HCT116 (cell line): ENCODE measurements around the gene PGBD2. TPM values are rescaled to one million over a fixed set of nuclear protein-coding genes. Genes with fewer than 3 reads are reported as not detected.

Source experiments
- ATAC-seq: fragments of 200-7000 bp; cut with Tn5 transposase; 2 replicates; pipeline ENCODE4 v1.9.1; 2020; ENCODE audit warnings: mild to moderate bottlenecking, moderate library complexity
- BruUV-seq: library from RNA; stranded (reverse); fragments of 400-500 nt; replicated peaks from 2 replicates; lab custom pipeline; 2021; lab: Mats Ljungman, UMichigan
- CTCF ChIA-PET: fragments of 300-600 bp; sonication (Branson Sonifier 250); formaldehyde crosslinking; loops from one replicate; lab custom pipeline; 2021; ENCODE audit warnings: antibody characterized with exemption; lab: Charles Lee
- POLR2A ChIA-PET: fragments of 300-600, 350-600 bp; sonication (Branson Sonifier 250); formaldehyde crosslinking; loops from one replicate; lab custom pipeline; 2021; ENCODE audit warnings: antibody characterized with exemption; lab: Charles Lee
- RAD21 ChIA-PET, 2 experiments: fragments of 300-600 bp; sonication (Branson Sonifier 250); formaldehyde crosslinking; loops; one replicate each; lab custom pipeline; 2023; ENCODE audit warnings: low total read pairs in 2 of 2; ENCODE audit not compliant: uncharacterized antibody in 2 of 2, unreplicated experiment in 2 of 2, low non-redundant PET in 1 of 2; lab: Charles Lee
- DNase-seq: peaks from one replicate; pipeline ENCODE4 v3.0.0-alpha.2; 2010; ENCODE audit warnings: low read depth, low spot score
- H2AFZ ChIP-seq: fragments of 200-600 bp; shearing (Covaris generic), sonication (generic); 2 replicates; pipeline ENCODE4 v1.6.1; 2017; ENCODE audit warnings: low read depth, mixed run types, mixed read lengths, antibody characterized with exemption, low read length; ENCODE audit not compliant: poor library complexity, severe bottlenecking
- H3K27ac ChIP-seq: 2 replicates; pipeline ENCODE4 v1.5.1; 2012; ENCODE audit warnings: low read depth, low read length
- H3K27me3 ChIP-seq: fragments of 200-600 bp; sonication (generic); 2 replicates; pipeline ENCODE4 v1.6.1; 2016; ENCODE audit warnings: mixed run types, low read length, mixed read lengths; ENCODE audit not compliant: insufficient read depth
- H3K36me3 ChIP-seq, 2 experiments: fragments of 200-500 bp in 1 of 2; fragments of 200-600 bp in 1 of 2; sonication (Bioruptor generic) in 1 of 2; sonication (generic) in 1 of 2; 2 replicates each; pipeline versions ENCODE4 v1.5.1 to v1.6.1; 2014 to 2016; ENCODE audit warnings: low read length in 2 of 2, inconsistent platforms in 1 of 2, mixed read lengths in 1 of 2, mixed run types in 1 of 2; ENCODE audit not compliant: insufficient read depth in 2 of 2, control insufficient read depth in 1 of 2
- H3K4me1 ChIP-seq, 2 experiments: fragments of 200-600 bp in 1 of 2; sonication (generic) in 1 of 2; 2 replicates each; pipeline versions ENCODE4 v1.5.1 to v1.6.1; 2012 to 2017; ENCODE audit warnings: low read length in 2 of 2, inconsistent platforms in 1 of 2, mild to moderate bottlenecking in 1 of 2, mixed read lengths in 1 of 2, mixed run types in 1 of 2, moderate library complexity in 1 of 2; ENCODE audit not compliant: insufficient read depth in 2 of 2, control insufficient read depth in 1 of 2
- H3K4me2 ChIP-seq: fragments of 200-600 bp; sonication (generic); 2 replicates; pipeline ENCODE4 v1.6.1; 2017; ENCODE audit warnings: mixed run types, low read length, mixed read lengths
- H3K4me3 ChIP-seq, 2 experiments: fragments of 200-600 bp in 1 of 2; sonication (generic) in 1 of 2; replicated peaks in 1 of 2; 2 replicates each; pipeline ENCODE4 v1.5.1; 2011 to 2016; ENCODE audit warnings: low read length in 2 of 2, control low read depth in 1 of 2, low read depth in 1 of 2, mild to moderate bottlenecking in 1 of 2, mixed read lengths in 1 of 2, mixed run types in 1 of 2
- H3K79me2 ChIP-seq: fragments of 200-600 bp; sonication (generic); 2 replicates; pipeline ENCODE4 v1.6.1; 2017; ENCODE audit warnings: mild to moderate bottlenecking, mixed run types, low read length, moderate library complexity, mixed read lengths; ENCODE audit not compliant: insufficient read depth
- H3K9ac ChIP-seq: fragments of 200-600 bp; sonication (generic); 2 replicates; pipeline ENCODE4 v1.6.1; 2016; ENCODE audit warnings: low read length, mixed read lengths
- H3K9me2 ChIP-seq: fragments of 200-600 bp; sonication (generic), shearing (Covaris generic); 2 replicates; pipeline ENCODE4 v1.6.1; 2017; ENCODE audit warnings: mixed run types, mild to moderate bottlenecking, moderate library complexity; ENCODE audit not compliant: insufficient read depth
- H3K9me3 ChIP-seq, 2 experiments: fragments of 200-500 bp in 1 of 2; fragments of 200-600 bp in 1 of 2; sonication (Bioruptor generic) in 1 of 2; sonication (generic) in 1 of 2; 2 replicates each; pipeline ENCODE4 v1.6.1; 2014 to 2017; ENCODE audit warnings: low read length in 2 of 2, mixed read lengths in 2 of 2, inconsistent platforms in 1 of 2, low read depth in 1 of 2, mild to moderate bottlenecking in 1 of 2, mixed run types in 1 of 2, moderate library complexity in 1 of 2; ENCODE audit not compliant: control insufficient read depth in 1 of 2, insufficient read depth in 1 of 2
- H4K20me1 ChIP-seq: fragments of 200-600 bp; sonication (generic), shearing (Covaris generic); 2 replicates; pipeline ENCODE4 v1.6.1; 2017; ENCODE audit warnings: mixed run types, mild to moderate bottlenecking, moderate library complexity; ENCODE audit not compliant: insufficient read depth
- ATF3 ChIP-seq: IDR thresholded peaks from 2 replicates; pipeline ENCODE4 v1.6.1; 2012
- CTCF ChIP-seq, 3 experiments: fragments of 200-600 bp in 1 of 3; sonication (generic) in 1 of 3; IDR thresholded peaks in 2 of 3; conservative IDR thresholded peaks in 1 of 3; 2 replicates each; pipeline ENCODE4 v1.5.1; 2012 to 2017; ENCODE audit warnings: low read depth in 2 of 3, low read length in 2 of 3, antibody characterized with exemption in 1 of 3, borderline replicate concordance in 1 of 3, control low read depth in 1 of 3, mild to moderate bottlenecking in 1 of 3, mixed read lengths in 1 of 3, mixed run types in 1 of 3, moderate library complexity in 1 of 3; ENCODE audit not compliant: insufficient read depth in 1 of 3
- EGR1 ChIP-seq: IDR thresholded peaks from 2 replicates; pipeline ENCODE4 v1.6.1; 2012; ENCODE audit warnings: low read depth
- ELF1 ChIP-seq: IDR thresholded peaks from 2 replicates; pipeline ENCODE4 v1.6.1; 2012; ENCODE audit warnings: low read depth, borderline replicate concordance
- EZH2phosphoT487 ChIP-seq: fragments of 200-600 bp; IDR thresholded peaks from 2 replicates; pipeline ENCODE4 v1.6.1; 2018; ENCODE audit warnings: antibody characterized with exemption, borderline replicate concordance
- JUND ChIP-seq: IDR thresholded peaks from 2 replicates; pipeline ENCODE4 v1.6.1; 2012
- POLR2A ChIP-seq: IDR thresholded peaks from 2 replicates; pipeline ENCODE4 v1.7.0; 2011; ENCODE audit warnings: borderline replicate concordance; ENCODE audit not compliant: insufficient read depth, insufficient read length; ENCODE audit errors: extremely low read depth
- POLR2AphosphoS5 ChIP-seq: IDR thresholded peaks from 2 replicates; pipeline ENCODE4 v1.6.1; 2011; ENCODE audit warnings: mild to moderate bottlenecking, low read depth, low read length, moderate library complexity
- SIN3A ChIP-seq: IDR thresholded peaks from 2 replicates; pipeline ENCODE4 v1.6.1; 2012; ENCODE audit warnings: low read depth
- SRF ChIP-seq: IDR thresholded peaks from 2 replicates; pipeline ENCODE4 v1.6.1; 2012; ENCODE audit warnings: low read depth
- TCF7L2 ChIP-seq: IDR thresholded peaks from 2 replicates; pipeline ENCODE4 v1.7.0; 2011; ENCODE audit warnings: borderline replicate concordance, inconsistent platforms; ENCODE audit not compliant: insufficient read depth, insufficient read length; ENCODE audit errors: extremely low read depth
- ZBTB33 ChIP-seq: IDR thresholded peaks from 2 replicates; pipeline ENCODE4 v1.6.1; 2011; ENCODE audit warnings: mild to moderate bottlenecking, low read length, moderate library complexity; ENCODE audit not compliant: insufficient replicate concordance; ENCODE audit errors: extremely low read depth
- ZFX ChIP-seq: fragments of 450-650 bp; IDR thresholded peaks from 2 replicates; pipeline ENCODE4 v1.6.1; 2017
- ZNF274 ChIP-seq: fragments of 200-500 bp; sonication (Bioruptor generic); IDR thresholded peaks from 2 replicates; pipeline ENCODE4 v1.6.1; 2014; ENCODE audit warnings: mild to moderate bottlenecking, low read depth, low read length, inconsistent platforms
- intact Hi-C: fragments of 100-400 bp; cut with micrococcal nuclease; formaldehyde crosslinking; loops from 2 replicates; pipeline ENCODE4 v1.10.0; 2022
- total RNA-seq: library from RNA; stranded (reverse); gene quantifications from one replicate; pipeline ENCODE4 v1.2.1, GENCODE V29; 2021; ENCODE audit not compliant: unreplicated experiment
- TF ChIP-seq, protein P1 (sequence below): IDR thresholded peaks from 2 replicates; pipeline ENCODE4 v1.6.1; 2012

The PGBD2 gene
- total RNA-seq, 1 experiment from 2014 or later, result 5.1 TPM

DNA sequence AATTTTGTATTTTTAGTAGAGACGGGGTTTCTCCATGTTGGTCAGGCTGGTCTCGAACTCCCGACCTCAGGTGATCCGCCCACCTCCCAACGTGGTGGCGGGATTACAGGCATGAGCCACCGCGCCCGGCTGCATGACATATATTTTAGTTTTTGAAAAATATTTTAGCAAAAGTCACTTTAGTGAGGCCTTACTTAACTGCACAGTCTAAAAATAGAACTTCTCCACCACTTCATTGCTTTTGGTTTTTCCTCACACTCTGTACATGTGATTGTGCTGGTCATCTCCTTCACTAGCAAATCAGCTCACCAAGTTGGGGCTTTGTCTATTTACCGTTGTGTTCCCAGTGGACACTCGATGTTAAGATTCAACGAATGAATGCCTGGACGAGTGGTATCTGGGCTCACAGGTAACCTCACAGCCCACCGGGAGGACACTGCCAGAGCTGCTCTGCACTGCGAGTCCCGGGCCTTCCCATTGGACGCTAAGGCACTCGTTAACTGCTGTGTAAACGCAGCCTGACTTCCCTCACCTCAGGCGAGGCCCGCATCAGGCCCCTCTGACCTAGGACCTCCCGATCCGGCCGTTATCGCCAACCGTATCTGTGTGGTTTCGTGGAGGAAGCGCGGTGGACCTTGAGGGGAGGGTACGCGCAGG lies 33.2 kb upstream of the PGBD2 start:
- no peaks in the 10 kb centered on the region for H4K20me1 ChIP-seq
- no peaks in the 10 kb centered on the region for H3K27me3 ChIP-seq
- H3K9me2 ChIP-seq, result no peaks in the 10 kb centered on the region
- RAD21 ChIA-PET, result interaction anchor here in 1 of 2 experiments (0.8 to 1.2 kb wide), 2 partner anchors 9 to 47 kb away, joined by 3 read pairs; no protein-coding TSS in a partner anchor
- peaks cover 10 to 25% of the 10 kb centered on the region in 2 experiments for H3K4me1 ChIP-seq
- peak overlapping the region; percentile 96 for H3K4me2 ChIP-seq
- peak; percentile 53 for DNase-seq
- H3K36me3 ChIP-seq, result no peaks in the 10 kb centered on the region
- H3K79me2 ChIP-seq, result no peaks in the 10 kb centered on the region
- intact Hi-C loops, result loop anchor here (1.0 kb wide), 2 partner anchors 14 to 35 kb away; partner anchors contain the start of genes ZNF672 and ZNF692
- CTCF ChIA-PET, result interaction anchor here (1.4 to 2.1 kb wide), 4 partner anchors 14 to 47 kb away, joined by 5 to 18 read pairs (median 6); partner anchors contain the start of genes SH3BP5L, ZNF672 and ZNF692
- TF ChIP-seq JUND (no peak), ZBTB33 (no peak), EGR1 (peak; percentile 82), CTCF (IDR thresholded peaks at IDR 0.05 in 2 of 3, conservative IDR thresholded peaks at IDR 0.05 in 1 of 3; ENCODE audit: borderline replicate concordance in 1 of 3, insufficient read depth in 1 of 3, low read depth in 2 of 3, low read length in 2 of 3) (no peak), ELF1 (no peak), SRF (no peak), ATF3 (no peak), POLR2A (no peak), POLR2AphosphoS5 (no peak), EZH2phosphoT487 (no peak), TCF7L2 (no peak), ZFX (peak; percentile 34; the same call in 1 of the 2 replicates), ZNF274 (no peak), SIN3A (no peak)
- TF ChIP-seq, protein P1, sequence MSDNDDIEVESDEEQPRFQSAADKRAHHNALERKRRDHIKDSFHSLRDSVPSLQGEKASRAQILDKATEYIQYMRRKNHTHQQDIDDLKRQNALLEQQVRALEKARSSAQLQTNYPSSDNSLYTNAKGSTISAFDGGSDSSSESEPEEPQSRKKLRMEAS, result peak; percentile 61
- ATAC-seq, result peak; percentile 66
- no peaks in the 10 kb centered on the region for H3K9me3 ChIP-seq
- POLR2A ChIA-PET, result interaction anchor here (0.7 to 2.2 kb wide), 4 partner anchors 14 to 35 kb away, joined by 3 to 11 read pairs (median 8); partner anchors contain the start of genes PGBD2, ZNF672 and ZNF692
- peak overlapping the region; percentile 51 to 64 for H3K4me3 ChIP-seq
- H3K9ac ChIP-seq, result peak overlapping the region; percentile 75
- peak overlapping the region; percentile 74 for H3K27ac ChIP-seq
- BruUV-seq, result no TSS peak
- H2AFZ ChIP-seq, result peak overlapping the region; percentile 96
